IMR-90 (cell line): ENCODE results near the gene LINGO4. TPM values are rescaled to one million over a fixed set of nuclear protein-coding genes. Genes with fewer than 3 reads are reported as not detected.

Experiments used
- ATAC-seq: fragments of 200-7000 bp; cut with Tn5 transposase; 2 replicates; pipeline ENCODE4 v1.9.1; 2020; ENCODE audit warnings: low read depth, mild to moderate bottlenecking, moderate library complexity
- BruUV-seq: library from RNA; stranded (reverse); fragments of 400-500 nt; replicated peaks from 2 replicates; lab custom pipeline; 2021; lab: Mats Ljungman, UMichigan
- CTCF ChIA-PET: fragments of 300-600 bp; formaldehyde crosslinking; extraction: SDS; loops from one replicate; lab custom pipeline; 2021; ENCODE audit warnings: antibody characterized with exemption; lab: Yijun Ruan, JAX
- POLR2A ChIA-PET: fragments of 300-600 bp; sonication (Branson Sonifier 250); formaldehyde crosslinking; loops from one replicate; lab custom pipeline; 2022; ENCODE audit warnings: antibody characterized with exemption; ENCODE audit not compliant: unreplicated experiment; lab: Charles Lee
- DNase-seq: peaks from one replicate; pipeline ENCODE4 v3.0.0; 2013
- H2AFZ ChIP-seq: replicated peaks from 2 replicates; pipeline ENCODE3; 2013; ENCODE audit warnings: low read length, mild to moderate bottlenecking; ENCODE audit not compliant: poor library complexity
- H2AK5ac ChIP-seq: 2 replicates; pipeline ENCODE4 v1.6.1; 2013; ENCODE audit warnings: low read depth, low read length, inconsistent platforms
- H2AK9ac ChIP-seq: replicated peaks from 2 replicates; pipeline ENCODE3; 2013; ENCODE audit warnings: mild to moderate bottlenecking, low read depth, low read length, moderate library complexity; ENCODE audit not compliant: poor library complexity
- H2BK120ac ChIP-seq: 2 replicates; pipeline ENCODE4 v1.6.1; 2013; ENCODE audit warnings: low read depth, low read length, inconsistent platforms
- H2BK15ac ChIP-seq: 3 replicates; pipeline ENCODE4 v1.6.1; 2013; ENCODE audit warnings: low read depth, low read length, inconsistent platforms
- H2BK20ac ChIP-seq: 2 replicates; pipeline ENCODE4 v1.6.1; 2013; ENCODE audit warnings: low read depth, mild to moderate bottlenecking, inconsistent platforms, low read length, moderate library complexity
- H2BK5ac ChIP-seq: 2 replicates; pipeline ENCODE4 v1.6.1; 2013; ENCODE audit warnings: mild to moderate bottlenecking, low read depth, low read length, inconsistent platforms; ENCODE audit not compliant: poor library complexity, severe bottlenecking
- H3K14ac ChIP-seq: replicated peaks from 2 replicates; pipeline ENCODE4 v1.6.1; 2013; ENCODE audit warnings: low read depth, low read length, inconsistent platforms
- H3K18ac ChIP-seq: 2 replicates; pipeline ENCODE4 v1.6.1; 2013; ENCODE audit warnings: low read depth, low read length, control low read depth
- H3K23ac ChIP-seq: 2 replicates; pipeline ENCODE4 v1.6.1; 2013; ENCODE audit warnings: low read depth, low read length, inconsistent platforms
- H3K27ac ChIP-seq: 2 replicates; pipeline ENCODE4 v1.5.1; 2013; ENCODE audit warnings: mild to moderate bottlenecking, control low read depth, low read length; ENCODE audit not compliant: insufficient read depth
- H3K27me3 ChIP-seq: 2 replicates; pipeline ENCODE4 v1.6.1; 2013; ENCODE audit warnings: low read length; ENCODE audit not compliant: control insufficient read depth, insufficient read depth
- H3K36me3 ChIP-seq: 2 replicates; pipeline ENCODE4 v1.6.1; 2013; ENCODE audit warnings: low read length, mixed read lengths; ENCODE audit not compliant: control insufficient read depth, insufficient read depth
- H3K4ac ChIP-seq: 2 replicates; pipeline ENCODE4 v1.6.1; 2013; ENCODE audit warnings: low read depth, low read length, inconsistent platforms
- H3K4me1 ChIP-seq: 2 replicates; pipeline ENCODE4 v1.6.1; 2013; ENCODE audit warnings: low read length, mixed read lengths; ENCODE audit not compliant: control insufficient read depth, insufficient read depth
- H3K4me2 ChIP-seq: 2 replicates; pipeline ENCODE4 v1.6.1; 2013; ENCODE audit warnings: low read depth, mild to moderate bottlenecking, control low read depth, low read length, moderate library complexity
- H3K4me3 ChIP-seq: 2 replicates; pipeline ENCODE4 v1.5.1; 2013; ENCODE audit warnings: low read depth, mild to moderate bottlenecking, control low read depth, low read length, moderate library complexity; ENCODE audit not compliant: insufficient read depth
- H3K56ac ChIP-seq: 2 replicates; pipeline ENCODE4 v1.6.1; 2013; ENCODE audit warnings: low read length, inconsistent platforms; ENCODE audit not compliant: insufficient read depth; ENCODE audit errors: extremely low read depth
- H3K79me1 ChIP-seq, 2 experiments: 2 replicates each; pipeline ENCODE4 v1.6.1; 2013; ENCODE audit warnings: low read length in 2 of 2, inconsistent platforms in 1 of 2, low read depth in 1 of 2
- H3K9ac ChIP-seq: 2 replicates; pipeline ENCODE4 v1.6.1; 2013; ENCODE audit warnings: low read depth, low read length, control low read depth
- H3K9me1 ChIP-seq: 2 replicates; pipeline ENCODE4 v1.6.1; 2013; ENCODE audit warnings: low read length, inconsistent platforms; ENCODE audit not compliant: insufficient read depth
- H3K9me3 ChIP-seq: 2 replicates; pipeline ENCODE4 v1.6.1; 2013; ENCODE audit warnings: low read length; ENCODE audit not compliant: control insufficient read depth, insufficient read depth
- H4K20me1 ChIP-seq: 2 replicates; pipeline ENCODE4 v1.6.1; 2013; ENCODE audit warnings: low read length, inconsistent platforms; ENCODE audit not compliant: insufficient read depth
- H4K5ac ChIP-seq: 2 replicates; pipeline ENCODE4 v1.6.1; 2013; ENCODE audit warnings: mild to moderate bottlenecking, low read depth, low read length, control low read depth
- H4K8ac ChIP-seq, 2 experiments: 2 replicates each; pipeline ENCODE4 v1.6.1; 2013; ENCODE audit warnings: low read depth in 2 of 2, low read length in 2 of 2, control low read depth in 1 of 2, inconsistent platforms in 1 of 2
- H4K91ac ChIP-seq: 2 replicates; pipeline ENCODE4 v1.6.1; 2013; ENCODE audit warnings: low read depth, low read length, inconsistent platforms; ENCODE audit not compliant: insufficient read depth
- BHLHE40 ChIP-seq: fragments of 150-350 bp; IDR thresholded peaks from 2 replicates; pipeline ENCODE4 v1.6.1; 2016; ENCODE audit warnings: mild to moderate bottlenecking, low read depth, low read length
- CEBPB ChIP-seq: IDR thresholded peaks from 2 replicates; pipeline ENCODE4 v1.6.1; 2012; ENCODE audit warnings: low read depth, low read length, improper control_type of control experiment
- CHD1 ChIP-seq: IDR thresholded peaks from 2 replicates; pipeline ENCODE4 v1.6.1; 2012; ENCODE audit warnings: low read depth, low read length, improper control_type of control experiment
- CTCF ChIP-seq: conservative IDR thresholded peaks from 2 replicates; pipeline ENCODE4 v1.5.1; 2012; ENCODE audit warnings: mild to moderate bottlenecking, low read depth, low read length, improper control_type of control experiment
- ELK1 ChIP-seq: fragments of 150-350 bp; IDR thresholded peaks from 2 replicates; pipeline ENCODE4 v1.6.1; 2016; ENCODE audit warnings: low read depth, mild to moderate bottlenecking, low read length, moderate library complexity, borderline replicate concordance
- FOS ChIP-seq: fragments of 150-350 bp; IDR thresholded peaks from 2 replicates; pipeline ENCODE4 v1.6.1; 2016; ENCODE audit warnings: low read depth, low read length
- MAFK ChIP-seq: IDR thresholded peaks from 2 replicates; pipeline ENCODE4 v1.6.1; 2012; ENCODE audit warnings: low read depth, low read length, improper control_type of control experiment
- MAZ ChIP-seq: IDR thresholded peaks from 2 replicates; pipeline ENCODE4 v1.6.1; 2012; ENCODE audit warnings: low read depth, mild to moderate bottlenecking, low read length, improper control_type of control experiment, moderate library complexity, borderline replicate concordance
- MXI1 ChIP-seq: IDR thresholded peaks from 2 replicates; pipeline ENCODE4 v1.6.1; 2012; ENCODE audit warnings: low read depth, mild to moderate bottlenecking, low read length, moderate library complexity, borderline replicate concordance
- NFE2L2 ChIP-seq: fragments of 150-350 bp; IDR thresholded peaks from 2 replicates; pipeline ENCODE4 v1.6.1; 2016; ENCODE audit warnings: low read depth, mild to moderate bottlenecking, low read length
- POLR2A ChIP-seq: IDR thresholded peaks from 2 replicates; pipeline ENCODE4 v1.6.1; 2012; ENCODE audit warnings: mild to moderate bottlenecking, low read depth, low read length
- RAD21 ChIP-seq: IDR thresholded peaks from 2 replicates; pipeline ENCODE4 v1.6.1; 2012; ENCODE audit warnings: low read length, improper control_type of control experiment
- RCOR1 ChIP-seq: IDR thresholded peaks from 2 replicates; pipeline ENCODE4 v1.6.1; 2012; ENCODE audit warnings: mild to moderate bottlenecking, low read length, improper control_type of control experiment; ENCODE audit not compliant: insufficient replicate concordance
- RFX5 ChIP-seq: IDR thresholded peaks from 2 replicates; pipeline ENCODE4 v1.8.0; 2012; ENCODE audit warnings: low read depth, mild to moderate bottlenecking, low read length, moderate library complexity
- SMC3 ChIP-seq: fragments of 150-350 bp; IDR thresholded peaks from 2 replicates; pipeline ENCODE4 v1.6.1; 2016; ENCODE audit warnings: low read depth, mild to moderate bottlenecking, antibody characterized with exemption, low read length, moderate library complexity
- USF2 ChIP-seq: fragments of 150-350 bp; IDR thresholded peaks from 2 replicates; pipeline ENCODE4 v1.6.1; 2017; ENCODE audit warnings: mild to moderate bottlenecking, antibody characterized with exemption, low read length, low read depth
- WGBS, 2 experiments: methylation state at CpG; one replicate each; pipeline versions ENCODE4 v1.1.5 to v1.1.7; 2013; ENCODE audit warnings: missing lambda C conversion rate in 2 of 2; ENCODE audit not compliant: insufficient read length in 1 of 2; ENCODE audit errors: extremely low coverage in 2 of 2; 5-methylcytosine and 5-hydroxymethylcytosine counted together
- dilution Hi-C: fragments of 300-500 bp; cut with HindIII; formaldehyde crosslinking; loops from one replicate; pipeline ENCODE4 v1.14.3; 2018; ENCODE audit warnings: low sequenced_read_pairs; ENCODE audit not compliant: unreplicated experiment
- in situ Hi-C: fragments of 300-500 bp; cut with MboI; formaldehyde crosslinking; loops from 3 replicates; pipeline ENCODE4 v1.14.3; 2019; ENCODE audit warnings: low sequenced_read_pairs, inconsistent platforms, mixed read lengths
- intact Hi-C: fragments of 100-400 bp; cut with micrococcal nuclease; formaldehyde crosslinking; loops from 2 replicates; pipeline ENCODE4 v1.10.0; 2022
- polyA plus RNA-seq, 3 experiments: library from polyadenylated mRNA; depleted of rRNA; stranded (reverse); fragments of >200 nt; gene quantifications; 2 replicates each; pipeline ENCODE4 v1.2.3, GENCODE V29; 2012; ENCODE audit warnings: low replicate concordance in 1 of 3
- total RNA-seq: library from RNA; depleted of rRNA; stranded (reverse); fragments of >200 nt; gene quantifications from 2 replicates; pipeline ENCODE4 v1.2.3, GENCODE V29; 2012

The LINGO4 gene
- total and polyA plus RNA-seq, 2 of the 4 experiments (the other 2 are of a cell fraction): not detected

- no peak overlapping the region for H3K56ac ChIP-seq
- H2BK5ac ChIP-seq: no peak overlapping the region
- TF ChIP-seq FOS: no peak
- TF ChIP-seq MAZ: no peak
- TF ChIP-seq CHD1: no peak
- TF ChIP-seq RFX5: no peak
- no peak for TF ChIP-seq CEBPB
- no peak for TF ChIP-seq RCOR1
- TF ChIP-seq MXI1: no peak
- no peak for TF ChIP-seq NFE2L2
- TF ChIP-seq USF2: no peak
- TF ChIP-seq SMC3: no peak
- TF ChIP-seq ELK1: no peak
- TF ChIP-seq POLR2A: no peak
- no peak for TF ChIP-seq RAD21
- no peak for TF ChIP-seq CTCF
- TF ChIP-seq BHLHE40: no peak
- no peak for TF ChIP-seq MAFK
- no peak for DNase-seq
- no peaks in the 10 kb centered on the region for H3K9me3 ChIP-seq
- H3K14ac ChIP-seq: no peak overlapping the region
- no peak overlapping the region for H4K91ac ChIP-seq
- intact Hi-C loops (loop anchor here (10.0 kb wide), 1 partner anchor 289 kb away; the partner anchor contains the start of gene TUFT1), dilution Hi-C loops (no loop called here), in situ Hi-C loops (no loop called here)
- no TSS peak for BruUV-seq
- no peak overlapping the region for H4K8ac ChIP-seq
- no CpG with 5 or more reads among the region's 3 CpGs for WGBS, 2 experiments
- peak overlapping the region; percentile 19 for H2AFZ ChIP-seq
- H3K9me1 ChIP-seq: no peaks in the 10 kb centered on the region
- no peak overlapping the region for H3K27ac ChIP-seq
- no peaks in the 10 kb centered on the region for H3K36me3 ChIP-seq
- no peak overlapping the region for H3K4ac ChIP-seq
- ATAC-seq: no peak
- H2AK9ac ChIP-seq: no peak overlapping the region
- H3K79me1 ChIP-seq: no peaks in the 10 kb centered on the region
- ChIA-PET CTCF (no interaction called here), POLR2A (no interaction called here)
- H2AK5ac ChIP-seq: no peak overlapping the region
- no peaks in the 10 kb centered on the region; the same call in 1 of the 2 replicates for H3K4me1 ChIP-seq
- no peak overlapping the region for H3K18ac ChIP-seq
- no peak overlapping the region for H3K9ac ChIP-seq
- H4K5ac ChIP-seq: no peak overlapping the region
- no peak overlapping the region for H2BK20ac ChIP-seq
- no peak overlapping the region for H3K4me2 ChIP-seq
- no peak overlapping the region for H3K23ac ChIP-seq
- H3K27me3 ChIP-seq: peaks cover 58% of the 10 kb centered on the region
- H3K4me3 ChIP-seq: no peak overlapping the region
- no peaks in the 10 kb centered on the region for H4K20me1 ChIP-seq
- H2BK15ac ChIP-seq: no peak overlapping the region
- no peak overlapping the region for H2BK120ac ChIP-seq
Observed at GRCh38 chr1:151834239-151834638, 29.0 kb upstream of the LINGO4 start.
